RWPE1 (cell line): ENCODE data around the gene NUDCD2.

Experiments used
- CTCF ChIA-PET: fragments of 350-600 bp; sonication (Branson Sonifier 250); formaldehyde crosslinking; extraction: SDS; loops from one replicate; lab custom pipeline; 2021; lab: Yijun Ruan, JAX
- POLR2A ChIA-PET: fragments of 400-600 bp; formaldehyde crosslinking; extraction: SDS; loops from one replicate; lab custom pipeline; 2020; ENCODE audit warnings: antibody characterized with exemption; ENCODE audit not compliant: low non-redundant PET; lab: Yijun Ruan, JAX
- DNase-seq: peaks from one replicate; pipeline ENCODE4 v3.0.0; 2012; ENCODE audit warnings: low spot score
- H3K27ac ChIP-seq: fragments of 450-650 bp; 2 replicates; pipeline ENCODE4 v1.5.1; 2017
- CTCF ChIP-seq: fragments of 450-650 bp; conservative IDR thresholded peaks from 2 replicates; pipeline ENCODE4 v1.5.1; 2017; ENCODE audit warnings: low read depth, mild to moderate bottlenecking

NUDCD2 gene

GRCh38 chr5:163498886-163499285 is 39.0 kb upstream of the NUDCD2 start:
- POLR2A ChIA-PET, result no interaction called here
- no peak for TF ChIP-seq CTCF
- peak; percentile 19 for DNase-seq
- CTCF ChIA-PET, result no interaction called here
- no peak overlapping the region for H3K27ac ChIP-seq

- no peak for DNase-seq
- ChIA-PET POLR2A (no interaction called here), CTCF (interaction anchor here (0.6 kb wide), 1 partner anchor 24 kb away, joined by 3 read pairs; no protein-coding TSS in a partner anchor)
- H3K27ac ChIP-seq, result no peak overlapping the region
- TF ChIP-seq CTCF, result no peak
Observed at GRCh38 chr5:163497315-163497714, 37.4 kb upstream of the NUDCD2 start.

GRCh38 chr5:163496286-163496685 is 36.4 kb upstream of the NUDCD2 start:
- ChIA-PET POLR2A (no interaction called here), CTCF (no interaction called here)
- no peak overlapping the region for H3K27ac ChIP-seq
- TF ChIP-seq CTCF, result no peak
- DNase-seq, result peak; percentile 24

- DNase-seq, result no peak
- POLR2A ChIA-PET, result no interaction called here
- H3K27ac ChIP-seq, result 0 out of 2 replicates have a peak overlapping the region, but pooled peaks have one; percentile 28
- TF ChIP-seq CTCF, result no peak
- CTCF ChIA-PET, result interaction anchor here (0.6 to 1.1 kb wide), 2 partner anchors 10 to 13 kb away, joined by 3 read pairs; no protein-coding TSS in a partner anchor
Observed at GRCh38 chr5:163489745-163490075, 29.8 kb upstream of the NUDCD2 start.

GRCh38 chr5:163489055-163489744 is 29.3 kb upstream of the NUDCD2 start:
- H3K27ac ChIP-seq, result 0 out of 2 replicates have a peak overlapping the region, but pooled peaks have one; percentile 28
- CTCF ChIA-PET, result interaction anchor here (0.8 kb wide), 1 partner anchor 16 kb away, joined by 6 read pairs; the partner anchor contains the start of gene MAT2B
- POLR2A ChIA-PET, result no interaction called here

GRCh38 chr5:163478982-163479271 is 19.0 kb upstream of the NUDCD2 start:
- no peak overlapping the region for H3K27ac ChIP-seq
- no peak for DNase-seq
- CTCF ChIA-PET, result no interaction called here
- POLR2A ChIA-PET, result no interaction called here
- no peak for TF ChIP-seq CTCF

More at GRCh38 chr5:163489055-163489744, 29.3 kb upstream of the NUDCD2 start:
- no peak for DNase-seq
- no peak for TF ChIP-seq CTCF
